GM23338 (cell line): ENCODE measurements around the gene MPRIP. TPM values are rescaled to one million over a fixed set of nuclear protein-coding genes. Genes with fewer than 3 reads are reported as not detected.

Experiments
- ATAC-seq: fragments of 200-7000 bp; cut with Tn5 transposase; 3 replicates; pipeline ENCODE4 v1.9.1; 2020
- DNase-seq: peaks from one replicate; pipeline ENCODE4 v3.0.0-alpha.2; 2015; ENCODE audit warnings: low spot score
- H2AFZ ChIP-seq: fragments of 200-600 bp; sonication (generic); 2 replicates; pipeline ENCODE4 v1.8.0; 2016; ENCODE audit warnings: antibody characterized with exemption, mild to moderate bottlenecking, moderate library complexity
- H3F3A ChIP-seq: fragments of 200-600 bp; sonication (generic); replicated peaks from 2 replicates; pipeline ENCODE4 v1.8.0; 2017; ENCODE audit warnings: antibody characterized with exemption, mixed run types, low read depth
- H3K27ac ChIP-seq: fragments of 200-600 bp; sonication (generic); 2 replicates; pipeline ENCODE4 v1.6.1; 2016; ENCODE audit warnings: low read depth
- H3K27me3 ChIP-seq: fragments of 200-600 bp; sonication (generic); 2 replicates; pipeline ENCODE4 v1.8.0; 2016; ENCODE audit warnings: mild to moderate bottlenecking, mixed run types, moderate library complexity; ENCODE audit not compliant: insufficient read depth
- H3K36me3 ChIP-seq: fragments of 200-600 bp; sonication (generic); 2 replicates; pipeline ENCODE4 v1.8.0; 2016; ENCODE audit warnings: mild to moderate bottlenecking; ENCODE audit not compliant: insufficient read depth
- H3K4me1 ChIP-seq: fragments of 200-600 bp; sonication (generic); 2 replicates; pipeline ENCODE4 v1.8.0; 2016; ENCODE audit warnings: mild to moderate bottlenecking, moderate library complexity; ENCODE audit not compliant: insufficient read depth
- H3K4me2 ChIP-seq: fragments of 200-600 bp; sonication (generic); 2 replicates; pipeline ENCODE4 v1.7.1; 2017; ENCODE audit warnings: mixed run types
- H3K4me3 ChIP-seq: fragments of 200-600 bp; sonication (generic); 2 replicates; pipeline ENCODE4 v1.6.1; 2016; ENCODE audit warnings: mixed run types
- H3K79me2 ChIP-seq: fragments of 200-600 bp; sonication (generic); replicated peaks from 2 replicates; pipeline ENCODE4 v1.8.0; 2017; ENCODE audit warnings: mild to moderate bottlenecking; ENCODE audit not compliant: insufficient read depth
- H3K9me2 ChIP-seq: fragments of 200-600 bp; sonication (generic); 2 replicates; pipeline ENCODE4 v1.8.0; 2017; ENCODE audit not compliant: insufficient read depth
- H4K20me1 ChIP-seq: fragments of 200-600 bp; sonication (generic); replicated peaks from 2 replicates; pipeline ENCODE4 v1.8.0; 2017; ENCODE audit warnings: mild to moderate bottlenecking; ENCODE audit not compliant: insufficient read depth
- H3K27ac Mint-ChIP-seq: 2 replicates; pipeline ENCODE4 v1.8.0; 2020; ENCODE audit warnings: inconsistent platforms, mild to moderate bottlenecking, moderate library complexity, mixed read lengths
- H3K27me3 Mint-ChIP-seq: 3 replicates; pipeline ENCODE4 v1.8.0; 2022; ENCODE audit warnings: low read depth, mild to moderate bottlenecking, moderate library complexity, mixed read lengths, inconsistent platforms; ENCODE audit not compliant: insufficient read depth, poor library complexity
- H3K36me3 Mint-ChIP-seq: 3 replicates; pipeline ENCODE4 v1.8.0; 2021; ENCODE audit warnings: low read depth, mild to moderate bottlenecking, inconsistent platforms, moderate library complexity, mixed read lengths
- H3K4me1 Mint-ChIP-seq: 3 replicates; pipeline ENCODE4 v1.8.0; 2020; ENCODE audit warnings: mild to moderate bottlenecking, inconsistent platforms, mixed read lengths
- H3K4me3 Mint-ChIP-seq: 3 replicates; pipeline ENCODE4 v1.8.0; 2021; ENCODE audit warnings: moderate library complexity, mild to moderate bottlenecking, inconsistent platforms, mixed read lengths
- H3K9me3 Mint-ChIP-seq: 3 replicates; pipeline ENCODE4 v1.8.0; 2020; ENCODE audit warnings: moderate library complexity, mild to moderate bottlenecking, inconsistent platforms, mixed read lengths
- CREB1 ChIP-seq: fragments of 250-450 bp; sonication (Bioruptor Pico); IDR thresholded peaks from 2 replicates; pipeline ENCODE4 v1.5.0; 2020; ENCODE audit warnings: low read depth, mild to moderate bottlenecking, moderate library complexity
- EZH2 ChIP-seq: fragments of 200-600 bp; sonication (generic); IDR thresholded peaks from one replicate; pipeline ENCODE4 v1.8.0; 2017; ENCODE audit warnings: antibody characterized with exemption, mild to moderate bottlenecking, low read depth; ENCODE audit not compliant: unreplicated experiment
- EZH2phosphoT487 ChIP-seq: fragments of 200-600 bp; sonication (generic); IDR thresholded peaks from one replicate; pipeline ENCODE4 v1.8.1; 2018; ENCODE audit warnings: antibody characterized with exemption; ENCODE audit not compliant: unreplicated experiment
- JUNB ChIP-seq: IDR thresholded peaks from one replicate; pipeline ENCODE4 v1.6.1; 2016; ENCODE audit warnings: antibody characterized with exemption; ENCODE audit not compliant: unreplicated experiment
- NANOG ChIP-seq: IDR thresholded peaks from 2 replicates; pipeline ENCODE4 v1.6.1; 2016; ENCODE audit warnings: antibody characterized with exemption, borderline replicate concordance
- POLR2AphosphoS5 ChIP-seq: IDR thresholded peaks from 2 replicates; pipeline ENCODE4 v1.6.1; 2016; ENCODE audit warnings: antibody characterized with exemption, low read depth
- STAT1 ChIP-seq: IDR thresholded peaks from one replicate; pipeline ENCODE4 v1.6.1; 2016; ENCODE audit warnings: antibody characterized with exemption; ENCODE audit not compliant: unreplicated experiment
- ZNF114 ChIP-seq: fragments of 250-450 bp; sonication (Bioruptor Pico); IDR thresholded peaks from 2 replicates; pipeline ENCODE4 v1.5.0; 2020; ENCODE audit warnings: mild to moderate bottlenecking, moderate library complexity
- ZNF331 ChIP-seq: fragments of 250-450 bp; sonication (Bioruptor Pico); IDR thresholded peaks from 2 replicates; pipeline ENCODE4 v1.5.0; 2020; ENCODE audit warnings: low read depth, mild to moderate bottlenecking, moderate library complexity
- polyA plus RNA-seq: library from polyadenylated mRNA; unstranded; fragments of >200 nt; fragmentation: Nextera tagmentation; extraction: Ambion mirVana; gene quantifications from 2 replicates; pipeline ENCODE4 v1.2.1, GENCODE V29; 2016
- total RNA-seq: library from RNA; depleted of rRNA; stranded (reverse); fragments of >200 nt; shearing (Covaris generic); gene quantifications from 2 replicates; pipeline ENCODE4 v1.2.3, GENCODE V29; 2014
- TF ChIP-seq, protein P1 (sequence below): fragments of 250-450 bp; sonication (Bioruptor Pico); IDR thresholded peaks from 2 replicates; pipeline ENCODE4 v1.5.0; 2020; ENCODE audit warnings: mild to moderate bottlenecking, moderate library complexity
- TF ChIP-seq, protein P2 (sequence below): IDR thresholded peaks from one replicate; pipeline ENCODE4 v1.6.1; 2018; ENCODE audit warnings: antibody characterized with exemption; ENCODE audit not compliant: unreplicated experiment
- TF ChIP-seq, protein P3 (sequence below), 2 experiments: fragments of 200-600 bp in 1 of 2; sonication (generic) in 1 of 2; conservative IDR thresholded peaks; 2 replicates each; pipeline versions ENCODE4 v1.5.1 to v1.6.1; 2016 to 2017; ENCODE audit warnings: antibody characterized with exemption in 2 of 2, low read depth in 2 of 2, mild to moderate bottlenecking in 2 of 2, moderate library complexity in 1 of 2
- TF ChIP-seq, protein P4 (sequence below): IDR thresholded peaks from 2 replicates; pipeline ENCODE4 v1.6.1; 2016; ENCODE audit warnings: antibody characterized with exemption

The MPRIP gene
- total and polyA plus RNA-seq, 2 experiments from 2014 or later: 39.3 to 113 TPM

DNA sequence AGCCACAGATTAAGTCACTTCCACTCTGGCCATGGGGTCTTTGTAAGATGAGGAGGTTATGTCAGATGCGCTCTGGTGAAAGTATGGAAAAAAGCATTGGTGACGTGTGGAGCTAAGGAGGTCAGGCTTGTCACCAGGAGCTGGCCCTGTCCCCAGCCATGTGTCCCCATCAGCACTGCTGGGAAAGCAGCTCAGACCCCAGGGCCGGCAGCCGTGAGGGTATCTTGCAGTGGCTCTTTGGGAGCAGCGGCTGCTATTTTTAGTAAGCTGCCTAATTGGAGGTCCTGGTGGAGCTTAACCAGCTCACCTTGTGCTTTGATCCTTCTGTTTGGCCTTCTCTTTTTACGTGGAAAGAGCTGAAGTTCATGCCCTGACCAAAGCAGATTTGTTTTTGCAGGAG is 60.9 kb downstream of the MPRIP start:
- ATAC-seq: no peak
- H3K4me2 ChIP-seq: no peak overlapping the region
- TF ChIP-seq JUNB (no peak), ZNF331 (no peak), ZNF114 (CRISPR knock-in tag) (no peak), CREB1 (CRISPR knock-in tag) (no peak), POLR2AphosphoS5 (no peak), NANOG (no peak), EZH2 (no peak), STAT1 (no peak), EZH2phosphoT487 (no peak)
- TF ChIP-seq, protein P1, sequence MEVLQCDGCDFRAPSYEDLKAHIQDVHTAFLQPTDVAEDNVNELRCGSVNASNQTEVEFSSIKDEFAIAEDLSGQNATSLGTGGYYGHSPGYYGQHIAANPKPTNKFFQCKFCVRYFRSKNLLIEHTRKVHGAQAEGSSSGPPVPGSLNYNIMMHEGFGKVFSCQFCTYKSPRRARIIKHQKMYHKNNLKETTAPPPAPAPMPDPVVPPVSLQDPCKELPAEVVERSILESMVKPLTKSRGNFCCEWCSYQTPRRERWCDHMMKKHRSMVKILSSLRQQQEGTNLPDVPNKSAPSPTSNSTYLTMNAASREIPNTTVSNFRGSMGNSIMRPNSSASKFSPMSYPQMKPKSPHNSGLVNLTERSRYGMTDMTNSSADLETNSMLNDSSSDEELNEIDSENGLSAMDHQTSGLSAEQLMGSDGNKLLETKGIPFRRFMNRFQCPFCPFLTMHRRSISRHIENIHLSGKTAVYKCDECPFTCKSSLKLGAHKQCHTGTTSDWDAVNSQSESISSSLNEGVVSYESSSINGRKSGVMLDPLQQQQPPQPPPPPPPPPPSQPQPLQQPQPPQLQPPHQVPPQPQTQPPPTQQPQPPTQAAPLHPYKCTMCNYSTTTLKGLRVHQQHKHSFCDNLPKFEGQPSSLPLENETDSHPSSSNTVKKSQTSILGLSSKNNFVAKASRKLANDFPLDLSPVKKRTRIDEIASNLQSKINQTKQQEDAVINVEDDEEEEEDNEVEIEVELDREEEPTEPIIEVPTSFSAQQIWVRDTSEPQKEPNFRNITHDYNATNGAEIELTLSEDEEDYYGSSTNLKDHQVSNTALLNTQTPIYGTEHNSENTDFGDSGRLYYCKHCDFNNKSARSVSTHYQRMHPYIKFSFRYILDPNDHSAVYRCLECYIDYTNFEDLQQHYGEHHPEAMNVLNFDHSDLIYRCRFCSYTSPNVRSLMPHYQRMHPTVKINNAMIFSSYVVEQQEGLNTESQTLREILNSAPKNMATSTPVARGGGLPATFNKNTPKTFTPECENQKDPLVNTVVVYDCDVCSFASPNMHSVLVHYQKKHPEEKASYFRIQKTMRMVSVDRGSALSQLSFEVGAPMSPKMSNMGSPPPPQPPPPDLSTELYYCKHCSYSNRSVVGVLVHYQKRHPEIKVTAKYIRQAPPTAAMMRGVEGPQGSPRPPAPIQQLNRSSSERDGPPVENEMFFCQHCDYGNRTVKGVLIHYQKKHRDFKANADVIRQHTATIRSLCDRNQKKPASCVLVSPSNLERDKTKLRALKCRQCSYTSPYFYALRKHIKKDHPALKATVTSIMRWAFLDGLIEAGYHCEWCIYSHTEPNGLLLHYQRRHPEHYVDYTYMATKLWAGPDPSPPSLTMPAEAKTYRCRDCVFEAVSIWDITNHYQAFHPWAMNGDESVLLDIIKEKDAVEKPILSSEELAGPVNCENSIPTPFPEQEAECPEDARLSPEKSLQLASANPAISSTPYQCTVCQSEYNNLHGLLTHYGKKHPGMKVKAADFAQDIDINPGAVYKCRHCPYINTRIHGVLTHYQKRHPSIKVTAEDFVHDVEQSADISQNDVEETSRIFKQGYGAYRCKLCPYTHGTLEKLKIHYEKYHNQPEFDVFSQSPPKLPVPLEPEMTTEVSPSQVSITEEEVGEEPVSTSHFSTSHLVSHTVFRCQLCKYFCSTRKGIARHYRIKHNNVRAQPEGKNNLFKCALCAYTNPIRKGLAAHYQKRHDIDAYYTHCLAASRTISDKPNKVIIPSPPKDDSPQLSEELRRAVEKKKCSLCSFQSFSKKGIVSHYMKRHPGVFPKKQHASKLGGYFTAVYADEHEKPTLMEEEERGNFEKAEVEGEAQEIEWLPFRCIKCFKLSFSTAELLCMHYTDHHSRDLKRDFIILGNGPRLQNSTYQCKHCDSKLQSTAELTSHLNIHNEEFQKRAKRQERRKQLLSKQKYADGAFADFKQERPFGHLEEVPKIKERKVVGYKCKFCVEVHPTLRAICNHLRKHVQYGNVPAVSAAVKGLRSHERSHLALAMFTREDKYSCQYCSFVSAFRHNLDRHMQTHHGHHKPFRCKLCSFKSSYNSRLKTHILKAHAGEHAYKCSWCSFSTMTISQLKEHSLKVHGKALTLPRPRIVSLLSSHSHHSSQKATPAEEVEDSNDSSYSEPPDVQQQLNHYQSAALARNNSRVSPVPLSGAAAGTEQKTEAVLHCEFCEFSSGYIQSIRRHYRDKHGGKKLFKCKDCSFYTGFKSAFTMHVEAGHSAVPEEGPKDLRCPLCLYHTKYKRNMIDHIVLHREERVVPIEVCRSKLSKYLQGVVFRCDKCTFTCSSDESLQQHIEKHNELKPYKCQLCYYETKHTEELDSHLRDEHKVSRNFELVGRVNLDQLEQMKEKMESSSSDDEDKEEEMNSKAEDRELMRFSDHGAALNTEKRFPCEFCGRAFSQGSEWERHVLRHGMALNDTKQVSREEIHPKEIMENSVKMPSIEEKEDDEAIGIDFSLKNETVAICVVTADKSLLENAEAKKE (CRISPR knock-in tag): no peak
- TF ChIP-seq, protein P2, sequence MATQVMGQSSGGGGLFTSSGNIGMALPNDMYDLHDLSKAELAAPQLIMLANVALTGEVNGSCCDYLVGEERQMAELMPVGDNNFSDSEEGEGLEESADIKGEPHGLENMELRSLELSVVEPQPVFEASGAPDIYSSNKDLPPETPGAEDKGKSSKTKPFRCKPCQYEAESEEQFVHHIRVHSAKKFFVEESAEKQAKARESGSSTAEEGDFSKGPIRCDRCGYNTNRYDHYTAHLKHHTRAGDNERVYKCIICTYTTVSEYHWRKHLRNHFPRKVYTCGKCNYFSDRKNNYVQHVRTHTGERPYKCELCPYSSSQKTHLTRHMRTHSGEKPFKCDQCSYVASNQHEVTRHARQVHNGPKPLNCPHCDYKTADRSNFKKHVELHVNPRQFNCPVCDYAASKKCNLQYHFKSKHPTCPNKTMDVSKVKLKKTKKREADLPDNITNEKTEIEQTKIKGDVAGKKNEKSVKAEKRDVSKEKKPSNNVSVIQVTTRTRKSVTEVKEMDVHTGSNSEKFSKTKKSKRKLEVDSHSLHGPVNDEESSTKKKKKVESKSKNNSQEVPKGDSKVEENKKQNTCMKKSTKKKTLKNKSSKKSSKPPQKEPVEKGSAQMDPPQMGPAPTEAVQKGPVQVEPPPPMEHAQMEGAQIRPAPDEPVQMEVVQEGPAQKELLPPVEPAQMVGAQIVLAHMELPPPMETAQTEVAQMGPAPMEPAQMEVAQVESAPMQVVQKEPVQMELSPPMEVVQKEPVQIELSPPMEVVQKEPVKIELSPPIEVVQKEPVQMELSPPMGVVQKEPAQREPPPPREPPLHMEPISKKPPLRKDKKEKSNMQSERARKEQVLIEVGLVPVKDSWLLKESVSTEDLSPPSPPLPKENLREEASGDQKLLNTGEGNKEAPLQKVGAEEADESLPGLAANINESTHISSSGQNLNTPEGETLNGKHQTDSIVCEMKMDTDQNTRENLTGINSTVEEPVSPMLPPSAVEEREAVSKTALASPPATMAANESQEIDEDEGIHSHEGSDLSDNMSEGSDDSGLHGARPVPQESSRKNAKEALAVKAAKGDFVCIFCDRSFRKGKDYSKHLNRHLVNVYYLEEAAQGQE: no peak
- TF ChIP-seq, protein P3, sequence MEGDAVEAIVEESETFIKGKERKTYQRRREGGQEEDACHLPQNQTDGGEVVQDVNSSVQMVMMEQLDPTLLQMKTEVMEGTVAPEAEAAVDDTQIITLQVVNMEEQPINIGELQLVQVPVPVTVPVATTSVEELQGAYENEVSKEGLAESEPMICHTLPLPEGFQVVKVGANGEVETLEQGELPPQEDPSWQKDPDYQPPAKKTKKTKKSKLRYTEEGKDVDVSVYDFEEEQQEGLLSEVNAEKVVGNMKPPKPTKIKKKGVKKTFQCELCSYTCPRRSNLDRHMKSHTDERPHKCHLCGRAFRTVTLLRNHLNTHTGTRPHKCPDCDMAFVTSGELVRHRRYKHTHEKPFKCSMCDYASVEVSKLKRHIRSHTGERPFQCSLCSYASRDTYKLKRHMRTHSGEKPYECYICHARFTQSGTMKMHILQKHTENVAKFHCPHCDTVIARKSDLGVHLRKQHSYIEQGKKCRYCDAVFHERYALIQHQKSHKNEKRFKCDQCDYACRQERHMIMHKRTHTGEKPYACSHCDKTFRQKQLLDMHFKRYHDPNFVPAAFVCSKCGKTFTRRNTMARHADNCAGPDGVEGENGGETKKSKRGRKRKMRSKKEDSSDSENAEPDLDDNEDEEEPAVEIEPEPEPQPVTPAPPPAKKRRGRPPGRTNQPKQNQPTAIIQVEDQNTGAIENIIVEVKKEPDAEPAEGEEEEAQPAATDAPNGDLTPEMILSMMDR (conservative IDR thresholded peaks at IDR 0.05; ENCODE audit: low read depth in 2 of 2): no peak
- TF ChIP-seq, protein P4, sequence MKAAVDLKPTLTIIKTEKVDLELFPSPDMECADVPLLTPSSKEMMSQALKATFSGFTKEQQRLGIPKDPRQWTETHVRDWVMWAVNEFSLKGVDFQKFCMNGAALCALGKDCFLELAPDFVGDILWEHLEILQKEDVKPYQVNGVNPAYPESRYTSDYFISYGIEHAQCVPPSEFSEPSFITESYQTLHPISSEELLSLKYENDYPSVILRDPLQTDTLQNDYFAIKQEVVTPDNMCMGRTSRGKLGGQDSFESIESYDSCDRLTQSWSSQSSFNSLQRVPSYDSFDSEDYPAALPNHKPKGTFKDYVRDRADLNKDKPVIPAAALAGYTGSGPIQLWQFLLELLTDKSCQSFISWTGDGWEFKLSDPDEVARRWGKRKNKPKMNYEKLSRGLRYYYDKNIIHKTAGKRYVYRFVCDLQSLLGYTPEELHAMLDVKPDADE: no peak
- no peaks in the 10 kb centered on the region for H3K36me3 ChIP-seq
- H3K9me2 ChIP-seq: no peaks in the 10 kb centered on the region
- H2AFZ ChIP-seq: no peak overlapping the region
- no peaks in the 10 kb centered on the region; the same call in 1 of the 2 replicates for H4K20me1 ChIP-seq
- Mint-ChIP-seq H3K27ac (no peak overlapping the region), H3K36me3 (no peaks in the 10 kb centered on the region), H3K4me3 (no peak overlapping the region), H3K27me3 (peaks cover 8% of the 10 kb centered on the region), H3K9me3 (no peaks in the 10 kb centered on the region), H3K4me1 (peaks cover 12% of the 10 kb centered on the region)
- no peaks in the 10 kb centered on the region for H3F3A ChIP-seq
- H3K27ac ChIP-seq: no peak overlapping the region
- DNase-seq: no peak
- no peaks in the 10 kb centered on the region; the same call in 1 of the 2 replicates for H3K4me1 ChIP-seq
- H3K79me2 ChIP-seq: no peaks in the 10 kb centered on the region
- no peaks in the 10 kb centered on the region for H3K27me3 ChIP-seq
- H3K4me3 ChIP-seq: no peak overlapping the region
